MM.1S (cell line): Measurements from ENCODE around the gene C9orf43.

Experiments
- DNase-seq: peaks from one replicate; pipeline ENCODE4 v3.0.0-alpha.2; 2015
- H2AFZ ChIP-seq: fragments of 300-600 bp; sonication (generic); 2 replicates; pipeline ENCODE4 v1.6.0; 2016; ENCODE audit warnings: antibody characterized with exemption, low read length
- H3F3A ChIP-seq: fragments of 300-600 bp; sonication (generic); 2 replicates; pipeline ENCODE4 v1.6.1; 2016; ENCODE audit warnings: mild to moderate bottlenecking, antibody characterized with exemption, low read length, moderate library complexity, mixed read lengths; ENCODE audit not compliant: insufficient read depth
- H3K27ac ChIP-seq: fragments of 300-600 bp; sonication (generic); 2 replicates; pipeline ENCODE4 v1.5.1; 2016; ENCODE audit warnings: mild to moderate bottlenecking, low read length
- H3K27me3 ChIP-seq: fragments of 300-600 bp; sonication (generic); replicated peaks from 2 replicates; pipeline ENCODE4 v1.6.0; 2016; ENCODE audit warnings: low read length; ENCODE audit not compliant: insufficient read depth
- H3K36me3 ChIP-seq: fragments of 300-600 bp; sonication (generic); replicated peaks from 2 replicates; pipeline ENCODE4 v1.6.1; 2016; ENCODE audit warnings: mild to moderate bottlenecking, low read length, mixed read lengths; ENCODE audit not compliant: insufficient read depth
- H3K4me1 ChIP-seq: fragments of 300-600 bp; sonication (generic); 2 replicates; pipeline ENCODE4 v1.6.1; 2016; ENCODE audit warnings: low read length, mixed read lengths
- H3K4me2 ChIP-seq: fragments of 300-600 bp; sonication (generic); 2 replicates; pipeline ENCODE4 v1.6.0; 2016; ENCODE audit warnings: low read depth, low read length
- H3K4me3 ChIP-seq: fragments of 300-600 bp; sonication (generic); 2 replicates; pipeline ENCODE4 v1.5.1; 2016; ENCODE audit warnings: low read length, mixed read lengths
- H3K79me2 ChIP-seq: fragments of 300-600 bp; sonication (generic); 2 replicates; pipeline ENCODE4 v1.6.1; 2016; ENCODE audit warnings: mixed run types, low read length, mixed read lengths
- H3K9ac ChIP-seq: fragments of 300-600 bp; sonication (generic); 2 replicates; pipeline ENCODE4 v1.6.1; 2016; ENCODE audit warnings: low read length, mixed read lengths
- H3K9me2 ChIP-seq: fragments of 300-600 bp; sonication (generic); replicated peaks from 2 replicates; pipeline ENCODE4 v1.6.1; 2016; ENCODE audit warnings: mild to moderate bottlenecking, low read length, mixed read lengths; ENCODE audit not compliant: insufficient read depth
- H3K9me3 ChIP-seq: fragments of 300-600 bp; sonication (generic); replicated peaks from 2 replicates; pipeline ENCODE4 v1.6.1; 2016; ENCODE audit warnings: mild to moderate bottlenecking, low read length, mixed read lengths; ENCODE audit not compliant: insufficient read depth
- H4K20me1 ChIP-seq: fragments of 300-600 bp; sonication (generic); 2 replicates; pipeline ENCODE4 v1.6.1; 2016; ENCODE audit warnings: mild to moderate bottlenecking, low read length, moderate library complexity, mixed read lengths; ENCODE audit not compliant: insufficient read depth
- CTCF ChIP-seq: fragments of 300-600 bp; sonication (generic); IDR thresholded peaks from 2 replicates; pipeline ENCODE4 v1.5.1; 2016; ENCODE audit warnings: antibody characterized with exemption, low read length, mixed read lengths
- EZH2 ChIP-seq: fragments of 300-600 bp; sonication (generic); optimal IDR thresholded peaks from 2 replicates; pipeline ENCODE3; 2017; ENCODE audit warnings: low read depth, mild to moderate bottlenecking, antibody characterized with exemption, low read length, mixed read lengths
- EZH2phosphoT487 ChIP-seq: fragments of 300-600 bp; sonication (generic); IDR thresholded peaks from 2 replicates; pipeline ENCODE4 v1.6.1; 2018; ENCODE audit warnings: antibody characterized with exemption, low read length

The C9orf43 gene

GRCh38 chr9:113462781-113463286, 52.3 kb downstream of the C9orf43 start:
- H2AFZ ChIP-seq, result peak overlapping the region; percentile 59
- no peaks in the 10 kb centered on the region for H3K9me3 ChIP-seq
- no peaks in the 10 kb centered on the region for H4K20me1 ChIP-seq
- peak overlapping the region; percentile 55; the same call in 1 of the 2 replicates for H3K27ac ChIP-seq
- no peaks in the 10 kb centered on the region for H3K36me3 ChIP-seq
- TF ChIP-seq EZH2 (no peak), EZH2phosphoT487 (no peak), CTCF (no peak)
- peaks cover 6% of the 10 kb centered on the region for H3F3A ChIP-seq
- DNase-seq, result peak; percentile 77
- H3K27me3 ChIP-seq, result no peaks in the 10 kb centered on the region
- peaks cover 19% of the 10 kb centered on the region for H3K4me1 ChIP-seq
- peak overlapping the region; percentile 7; the same call in 1 of the 2 replicates for H3K4me3 ChIP-seq
- H3K9me2 ChIP-seq, result no peaks in the 10 kb centered on the region
- H3K9ac ChIP-seq, result peak overlapping the region; percentile 12; the same call in 1 of the 2 replicates
- H3K79me2 ChIP-seq, result no peaks in the 10 kb centered on the region
- peak overlapping the region; percentile 64 for H3K4me2 ChIP-seq

GRCh38 chr9:113463418-113464285, 53.1 kb downstream of the C9orf43 start, which contains the start of gene RGS3:
TSS of gene RGS3 (plus strand) at chr9:113463727. CDS start at chr9:113463803, 76 bp downstream.
- H3K27ac ChIP-seq, result peak within 1 kb of the TSS; percentile 55; the same call in 1 of the 2 replicates
- H3K9ac ChIP-seq, result peak within 1 kb of the TSS; percentile 12; the same call in 1 of the 2 replicates
- peak within 1 kb of the TSS; percentile 64 for H3K4me2 ChIP-seq
- no peaks in the 10 kb centered on the region for H3K27me3 ChIP-seq
- no peaks in the 10 kb centered on the region for H3K9me3 ChIP-seq
- H3F3A ChIP-seq, result peaks cover 6% of the 10 kb centered on the region
- H3K4me3 ChIP-seq, result peak within 1 kb of the TSS; percentile 7; the same call in 1 of the 2 replicates
- no peaks in the 10 kb centered on the region for H4K20me1 ChIP-seq
- H3K36me3 ChIP-seq, result no peaks in the 10 kb centered on the region
- peak within 1 kb of the TSS; percentile 59 for H2AFZ ChIP-seq
- no peaks in the 10 kb centered on the region for H3K9me2 ChIP-seq
- TF ChIP-seq CTCF (no peak), EZH2 (no peak), EZH2phosphoT487 (no peak)
- DNase-seq, result no peak
- H3K79me2 ChIP-seq, result no peaks in the 10 kb centered on the region
- peaks cover 20% of the 10 kb centered on the region for H3K4me1 ChIP-seq

GRCh38 chr9:113464286-113464660, 53.7 kb downstream of the C9orf43 start:
- Histone ChIP-seq H4K20me1 (no peaks in the 10 kb centered on the region), H3K36me3 (no peaks in the 10 kb centered on the region), H3K27me3 (no peaks in the 10 kb centered on the region), H3K27ac (no peak overlapping the region), H3K4me1 (peaks cover 22% of the 10 kb centered on the region), H3K4me3 (no peak overlapping the region), H2AFZ (no peak overlapping the region), H3K9me2 (no peaks in the 10 kb centered on the region), H3K79me2 (no peaks in the 10 kb centered on the region), H3F3A (peaks cover 6% of the 10 kb centered on the region), H3K9ac (no peak overlapping the region), H3K4me2 (no peak overlapping the region), H3K9me3 (no peaks in the 10 kb centered on the region)
- DNase-seq, result no peak
- TF ChIP-seq EZH2, result no peak
- no peak for TF ChIP-seq CTCF
